Endothelial cell of umbilical vein (primary cell): ENCODE results near the gene VPS8. TPM values are rescaled to one million over a fixed set of nuclear protein-coding genes. Genes with fewer than 3 reads are reported as not detected.

Source experiments
- BruUV-seq: library from RNA; stranded (reverse); fragments of 400-500 nt; replicated peaks from 2 replicates; lab custom pipeline; 2021; lab: Mats Ljungman, UMichigan
- CTCF ChIA-PET: fragments of 300-600, 350-600 bp; sonication (Branson Sonifier 250); formaldehyde crosslinking; loops from one replicate; lab custom pipeline; 2021; ENCODE audit warnings: antibody characterized with exemption, inconsistent platforms; lab: Charles Lee
- POLR2A ChIA-PET: fragments of 300-600, 350-600 bp; sonication (Branson Sonifier 250); formaldehyde crosslinking; loops from one replicate; lab custom pipeline; 2021; ENCODE audit warnings: antibody characterized with exemption, inconsistent platforms; lab: Charles Lee
- DNase-seq: peaks from one replicate; pipeline ENCODE4 v3.0.0-alpha.2; 2011; ENCODE audit warnings: low read depth, low spot score
- FAIRE-seq: peaks from 2 replicates; lab custom pipeline; 2011; peaks lifted over from hg19 to GRCh38; lab: Jason Lieb, UNC
- H2AFZ ChIP-seq: 2 replicates; pipeline ENCODE4 v1.6.0; 2012; ENCODE audit warnings: low read depth, low read length, control low read depth, inconsistent platforms
- H3K27ac ChIP-seq: 2 replicates; pipeline ENCODE4 v1.5.1; 2011; ENCODE audit warnings: low read depth, mild to moderate bottlenecking, control low read depth, low read length, moderate library complexity; ENCODE audit not compliant: insufficient read depth
- H3K27me3 ChIP-seq, 2 experiments: 2 replicates each; pipeline versions ENCODE4 v1.6.0 to v1.6.1; 2011; ENCODE audit warnings: low read length in 2 of 2, mixed read lengths in 1 of 2; ENCODE audit not compliant: control insufficient read depth in 2 of 2, insufficient read depth in 2 of 2
- H3K36me3 ChIP-seq, 2 experiments: 2 replicates in 1 of 2; 3 replicates in 1 of 2; pipeline ENCODE4 v1.5.1; 2011; ENCODE audit warnings: low read length in 2 of 2, mild to moderate bottlenecking in 1 of 2, moderate library complexity in 1 of 2; ENCODE audit not compliant: control insufficient read depth in 2 of 2, insufficient read depth in 2 of 2; ENCODE audit errors: extremely low read depth in 1 of 2
- H3K4me1 ChIP-seq: 3 replicates; pipeline ENCODE4 v1.5.1; 2011; ENCODE audit warnings: mild to moderate bottlenecking, low read length; ENCODE audit not compliant: control insufficient read depth, insufficient read depth; ENCODE audit errors: extremely low read depth
- H3K4me2 ChIP-seq: 2 replicates; pipeline ENCODE4 v1.6.1; 2011; ENCODE audit warnings: low read length, control low read depth, mixed read lengths; ENCODE audit not compliant: insufficient read depth
- H3K4me3 ChIP-seq, 3 experiments: fragments of 200-600 bp in 1 of 3; sonication (generic), shearing (Covaris generic) in 1 of 3; replicated peaks in 1 of 3; 2 replicates each; pipeline ENCODE4 v1.5.1; 2011 to 2016; ENCODE audit warnings: control low read depth in 3 of 3, low read length in 3 of 3, mild to moderate bottlenecking in 2 of 3, inconsistent platforms in 1 of 3, low read depth in 1 of 3, moderate library complexity in 1 of 3; ENCODE audit not compliant: insufficient read depth in 1 of 3
- H3K79me2 ChIP-seq: 2 replicates; pipeline ENCODE4 v1.6.0; 2012; ENCODE audit warnings: low read length, inconsistent platforms; ENCODE audit not compliant: control insufficient read depth, insufficient read depth
- H3K9ac ChIP-seq: replicated peaks from 2 replicates; pipeline ENCODE3; 2011; ENCODE audit warnings: low read length, control low read depth; ENCODE audit not compliant: insufficient read depth; ENCODE audit errors: extremely low read depth
- H3K9me1 ChIP-seq: replicated peaks from 3 replicates; pipeline ENCODE4 v1.6.0; 2011; ENCODE audit warnings: mild to moderate bottlenecking, low read length; ENCODE audit not compliant: control insufficient read depth, insufficient read depth; ENCODE audit errors: extremely low read depth
- H3K9me3 ChIP-seq: replicated peaks from 2 replicates; pipeline ENCODE4 v1.5.1; 2012; ENCODE audit warnings: low read length, inconsistent platforms; ENCODE audit not compliant: control insufficient read depth, insufficient read depth
- H4K20me1 ChIP-seq: replicated peaks from 2 replicates; pipeline ENCODE3; 2011; ENCODE audit warnings: mild to moderate bottlenecking, low read length; ENCODE audit not compliant: control insufficient read depth, insufficient read depth; ENCODE audit errors: extremely low read depth
- EZH2 ChIP-seq: IDR thresholded peaks from 2 replicates; pipeline ENCODE4 v1.6.1; 2012; ENCODE audit warnings: borderline replicate concordance, low read depth, mild to moderate bottlenecking, moderate library complexity, low read length, inconsistent platforms; ENCODE audit not compliant: severe bottlenecking
- FOS ChIP-seq: IDR thresholded peaks from 2 replicates; pipeline ENCODE4 v1.6.1; 2011; ENCODE audit warnings: mild to moderate bottlenecking, low read length, moderate library complexity, borderline replicate concordance; ENCODE audit not compliant: insufficient read depth
- GATA2 ChIP-seq: IDR thresholded peaks from 2 replicates; pipeline ENCODE4 v1.7.0; 2011; ENCODE audit warnings: low read depth, mild to moderate bottlenecking, moderate library complexity, mixed read lengths, low read length; ENCODE audit not compliant: insufficient read length, insufficient read depth
- JUN ChIP-seq: IDR thresholded peaks from 2 replicates; pipeline ENCODE4 v1.6.1; 2011; ENCODE audit warnings: borderline replicate concordance, low read depth; ENCODE audit not compliant: insufficient read length, insufficient read depth
- MAX ChIP-seq: IDR thresholded peaks from 2 replicates; pipeline ENCODE4 v1.6.1; 2011; ENCODE audit not compliant: insufficient read depth, insufficient read length
- MYC ChIP-seq: IDR thresholded peaks from one replicate; pipeline ENCODE4 v1.6.1; 2011; ENCODE audit warnings: mild to moderate bottlenecking, low read depth, low read length
- POLR2A ChIP-seq: IDR thresholded peaks from 2 replicates; pipeline ENCODE4 v1.6.1; 2012; ENCODE audit warnings: low read depth, mild to moderate bottlenecking, control low read depth, low read length
- POLR2AphosphoS5 ChIP-seq: IDR thresholded peaks from 2 replicates; pipeline ENCODE4 v1.6.1; 2012; ENCODE audit warnings: low read depth, mild to moderate bottlenecking, control low read depth, low read length, moderate library complexity; ENCODE audit not compliant: insufficient read depth
- dilution Hi-C: fragments of 300-500 bp; cut with MboI; formaldehyde crosslinking; loops from one replicate; pipeline ENCODE4 v1.15.0; 2019; ENCODE audit warnings: low sequenced_read_pairs; ENCODE audit not compliant: extremely low pct_ligation_motif_present
- intact Hi-C: fragments of 100-400 bp; cut with micrococcal nuclease; formaldehyde crosslinking; loops from one replicate; pipeline ENCODE4 v1.10.0; 2022
- polyA plus RNA-seq, 4 experiments: library from polyadenylated mRNA; depleted of rRNA in 3 of 4; stranded (reverse) in 3 of 4; unstranded in 1 of 4; fragments of >200 nt; gene quantifications; 2 replicates each; pipeline versions ENCODE4 v1.2.1 to v1.2.3, GENCODE V29; 2011 to 2012; ENCODE audit warnings: missing spikeins in 1 of 4
- total RNA-seq: library from RNA; stranded (reverse); gene quantifications from 2 replicates; pipeline ENCODE4 v1.2.3, GENCODE V29; 2021
- TF ChIP-seq, protein P1 (sequence below), 2 donors: IDR thresholded peaks; 1 replicate in 1 of 2; 2 replicates in 1 of 2; pipeline ENCODE4 v1.5.1; 2011; ENCODE audit warnings: low read length in 2 of 2, mild to moderate bottlenecking in 2 of 2, moderate library complexity in 2 of 2, control low read depth in 1 of 2, inconsistent platforms in 1 of 2, low read depth in 1 of 2; ENCODE audit not compliant: insufficient read depth in 1 of 2; ENCODE audit errors: extremely low read depth in 1 of 2

The VPS8 gene
- total and polyA plus RNA-seq, 2 donors (not counting 3 experiments of a cell fraction or from before 2014, with no cell fraction given): 13.7 to 51.6 TPM

- intact Hi-C loops: no loop called here
- FAIRE-seq (no peak), DNase-seq (no peak)
- dilution Hi-C loops: no loop called here
- BruUV-seq: no TSS peak
- ChIA-PET CTCF (interaction anchor here (1.2 to 1.6 kb wide), 3 partner anchors 10 to 228 kb away, joined by 4 to 8 read pairs (median 5); partner anchors contain the start of gene EPHB3), POLR2A (no interaction called here)
- H3K9me3 ChIP-seq: no peaks in the 10 kb centered on the region
- H3K36me3 ChIP-seq: no peaks in the 10 kb centered on the region
- no peak overlapping the region for H2AFZ ChIP-seq
- no peaks in the 10 kb centered on the region for H4K20me1 ChIP-seq
- H3K9ac ChIP-seq: no peak overlapping the region
- H3K4me1 ChIP-seq: no peaks in the 10 kb centered on the region
- no peak overlapping the region for H3K4me3 ChIP-seq
- peaks cover 7 to 15% of the 10 kb centered on the region in 2 experiments for H3K27me3 ChIP-seq
- no peaks in the 10 kb centered on the region for H3K9me1 ChIP-seq
- H3K4me2 ChIP-seq: no peak overlapping the region
- TF ChIP-seq MAX (no peak), EZH2 (no peak), JUN (no peak), POLR2A (no peak), FOS (no peak), MYC (no peak), POLR2AphosphoS5 (no peak), GATA2 (no peak)
- TF ChIP-seq, protein P1, sequence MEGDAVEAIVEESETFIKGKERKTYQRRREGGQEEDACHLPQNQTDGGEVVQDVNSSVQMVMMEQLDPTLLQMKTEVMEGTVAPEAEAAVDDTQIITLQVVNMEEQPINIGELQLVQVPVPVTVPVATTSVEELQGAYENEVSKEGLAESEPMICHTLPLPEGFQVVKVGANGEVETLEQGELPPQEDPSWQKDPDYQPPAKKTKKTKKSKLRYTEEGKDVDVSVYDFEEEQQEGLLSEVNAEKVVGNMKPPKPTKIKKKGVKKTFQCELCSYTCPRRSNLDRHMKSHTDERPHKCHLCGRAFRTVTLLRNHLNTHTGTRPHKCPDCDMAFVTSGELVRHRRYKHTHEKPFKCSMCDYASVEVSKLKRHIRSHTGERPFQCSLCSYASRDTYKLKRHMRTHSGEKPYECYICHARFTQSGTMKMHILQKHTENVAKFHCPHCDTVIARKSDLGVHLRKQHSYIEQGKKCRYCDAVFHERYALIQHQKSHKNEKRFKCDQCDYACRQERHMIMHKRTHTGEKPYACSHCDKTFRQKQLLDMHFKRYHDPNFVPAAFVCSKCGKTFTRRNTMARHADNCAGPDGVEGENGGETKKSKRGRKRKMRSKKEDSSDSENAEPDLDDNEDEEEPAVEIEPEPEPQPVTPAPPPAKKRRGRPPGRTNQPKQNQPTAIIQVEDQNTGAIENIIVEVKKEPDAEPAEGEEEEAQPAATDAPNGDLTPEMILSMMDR (IDR thresholded peaks at IDR 0.05; ENCODE audit: extremely low read depth in 1 of 2, insufficient read depth in 1 of 2, low read depth in 1 of 2, low read length in 2 of 2): no peak
- no peak overlapping the region for H3K27ac ChIP-seq
- H3K79me2 ChIP-seq: no peaks in the 10 kb centered on the region
Observed at GRCh38 chr3:184788751-184789150, 23.2 kb upstream of the VPS8 start.
